HG03139 (cell line): ENCODE data around the gene FAM228B.
A peak's percentile ranks its signal among the peaks of the same experiment; 100 is the strongest.
"Not testable (repeated sequence)": the region's sequence is repeated elsewhere in the genome, so short reads cannot be mapped to it uniquely, and the experiment has no call there.

Experiments
- ATAC-seq: cut with Tn5 transposase; IDR thresholded peaks from one replicate; pipeline ENCODE4 v1.9.1; 2021; ENCODE audit not compliant: unreplicated experiment

The FAM228B gene

GRCh38 chr2:24153478-24153877, 30.2 kb downstream of the FAM228B start:
- no peak for ATAC-seq

GRCh38 chr2:24158131-24158530, 34.9 kb downstream of the FAM228B start:
- no peak for ATAC-seq

- no peak for ATAC-seq
Observed at GRCh38 chr2:24159708-24160107, 36.4 kb downstream of the FAM228B start.

GRCh38 chr2:24160761-24161160, 37.5 kb downstream of the FAM228B start:
- ATAC-seq: no peak

GRCh38 chr2:24162494-24162893, 39.2 kb downstream of the FAM228B start:
- ATAC-seq: no peak

GRCh38 chr2:24163186-24163585, 39.9 kb downstream of the FAM228B start:
- no peak for ATAC-seq

- ATAC-seq: no peak
Observed at GRCh38 chr2:24163601-24164000, 40.3 kb downstream of the FAM228B start.

- peak; percentile 57 for ATAC-seq
Observed at GRCh38 chr2:24164416-24164973, 41.2 kb downstream of the FAM228B start.

GRCh38 chr2:24169023-24169422, 45.8 kb downstream of the FAM228B start:
- no peak for ATAC-seq

GRCh38 chr2:24174851-24175277, 51.6 kb downstream of the FAM228B start, which contains the start of gene FAM228A:
TSS of gene FAM228A (plus strand) at chr2:24175053. CDS start at chr2:24175481, 428 bp downstream.
- ATAC-seq: no peak

- no peak for ATAC-seq
Observed at GRCh38 chr2:24175631-24176187, 52.4 kb downstream of the FAM228B start.

- no peak for ATAC-seq
Observed at GRCh38 chr2:24176326-24176725, 53.1 kb downstream of the FAM228B start.

GRCh38 chr2:24179683-24180082, 56.4 kb downstream of the FAM228B start:
- no peak for ATAC-seq

- ATAC-seq: no peak
Observed at GRCh38 chr2:24181849-24182248, 58.6 kb downstream of the FAM228B start.

GRCh38 chr2:24182507-24182906, 59.2 kb downstream of the FAM228B start:
- no peak for ATAC-seq

GRCh38 chr2:24183366-24184069, 60.2 kb downstream of the FAM228B start:
- ATAC-seq: no peak

- no peak for ATAC-seq
Observed at GRCh38 chr2:24189551-24189950, 66.3 kb downstream of the FAM228B start.

- ATAC-seq: no peak
Observed at GRCh38 chr2:24190503-24190902, 67.2 kb downstream of the FAM228B start.

GRCh38 chr2:24191156-24191555, 67.9 kb downstream of the FAM228B start:
- ATAC-seq: no peak

GRCh38 chr2:24191848-24192247, 68.6 kb downstream of the FAM228B start:
- ATAC-seq: no peak

GRCh38 chr2:24197213-24197612, 73.9 kb downstream of the FAM228B start:
- ATAC-seq: not testable (repeated sequence)

- ATAC-seq: no peak
Observed at GRCh38 chr2:24199968-24200590, 76.8 kb downstream of the FAM228B start.
